Activated CD4-positive, alpha-beta T cell treated with anti-CD3 and anti-CD28 coated beads, Interleukin-2, Interleukin-4, amounts not matched to agents 100 ng/mL and 50 ng/mL, durations not matched to agents 16 hours and 8 hours (primary cell): ENCODE data around the gene FOXA1.

Experiments used
- DNase-seq: peaks from one replicate; pipeline ENCODE4 v3.0.0-alpha.2; 2020; ENCODE audit warnings: low spot score

The FOXA1 gene

DNA sequence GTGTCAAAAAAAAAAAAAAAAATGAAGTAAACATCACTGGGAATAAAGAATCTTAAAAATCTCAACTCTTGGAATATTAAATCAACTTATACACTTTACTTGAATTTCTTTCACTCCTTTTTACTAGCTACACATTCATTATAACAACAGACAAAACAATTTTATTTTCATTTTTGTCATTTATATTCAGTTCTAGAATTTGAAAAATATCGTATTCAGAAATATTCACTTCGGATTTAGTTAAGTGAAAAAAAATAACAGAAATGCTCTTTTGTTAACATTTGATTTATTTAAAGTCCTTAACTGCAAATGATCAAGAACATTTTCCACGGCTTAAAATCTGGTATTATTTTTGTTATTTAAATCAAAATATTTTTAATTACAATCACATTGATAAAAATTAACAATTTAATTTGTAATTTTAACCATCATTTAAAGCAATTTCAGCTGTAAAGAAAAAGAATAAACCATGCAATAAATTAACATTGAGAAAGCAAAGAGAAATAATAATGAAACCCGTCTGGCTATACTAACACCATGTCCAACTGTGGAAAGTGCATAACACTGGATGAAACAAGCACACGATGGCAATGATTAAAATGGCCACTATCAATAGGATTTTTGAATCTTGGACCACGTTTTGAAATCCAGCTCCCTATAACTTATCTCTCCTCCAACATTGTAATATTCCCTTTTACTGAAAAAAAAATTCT, 5.2 kb downstream of the FOXA1 start:
- DNase-seq, result no peak

DNA sequence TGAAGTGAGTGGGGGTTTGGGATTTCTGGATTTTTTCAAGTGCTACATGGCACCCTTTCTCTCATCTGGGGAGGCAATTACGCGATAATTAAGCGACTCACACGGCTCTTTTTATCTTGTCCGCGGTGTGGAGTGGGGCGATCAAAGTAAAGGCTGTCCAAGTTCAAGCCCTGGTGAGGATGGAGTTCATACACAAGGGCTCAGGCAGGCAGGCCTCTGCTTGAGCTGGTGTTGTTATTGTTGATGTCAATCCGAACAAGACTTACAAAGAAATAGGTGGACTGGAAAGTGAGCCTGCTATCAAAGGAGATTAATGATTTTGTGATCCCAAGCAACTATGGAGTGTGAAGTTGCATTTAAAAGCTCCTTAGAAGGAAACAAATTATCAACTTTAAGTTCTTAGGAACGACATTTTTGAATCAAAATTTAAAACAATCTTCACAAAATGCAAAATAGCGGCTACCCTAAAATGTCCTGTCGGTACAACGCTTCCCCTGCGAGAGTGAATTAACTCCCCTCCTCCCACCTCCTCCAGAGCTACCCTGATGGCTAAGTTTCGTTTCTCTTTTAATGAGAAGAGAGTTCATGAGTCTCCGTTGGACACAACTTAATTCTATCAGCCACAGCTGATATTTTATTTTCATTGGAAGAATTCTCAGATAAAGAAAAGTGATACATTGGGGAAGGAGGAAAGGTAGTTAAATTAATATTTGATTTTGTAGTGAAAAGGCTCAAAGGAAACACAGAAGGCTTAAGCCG, 5.9 kb downstream of the FOXA1 start:
- no peak for DNase-seq

DNA sequence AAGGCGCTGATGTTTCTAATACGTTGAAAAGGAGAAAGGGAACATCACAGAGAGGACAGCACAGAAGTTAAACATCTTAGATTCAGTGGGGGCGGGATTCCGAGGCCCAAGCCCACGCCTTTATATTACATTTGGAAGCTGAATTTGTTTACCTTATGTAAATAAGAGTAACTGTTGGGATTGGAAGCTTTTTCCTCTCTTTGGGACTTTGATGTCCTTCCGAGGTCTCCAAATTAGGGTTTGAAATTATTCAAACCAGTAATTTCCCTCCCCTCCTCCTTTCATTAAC, 6.4 kb downstream of the FOXA1 start:
- DNase-seq, result no peak

DNA sequence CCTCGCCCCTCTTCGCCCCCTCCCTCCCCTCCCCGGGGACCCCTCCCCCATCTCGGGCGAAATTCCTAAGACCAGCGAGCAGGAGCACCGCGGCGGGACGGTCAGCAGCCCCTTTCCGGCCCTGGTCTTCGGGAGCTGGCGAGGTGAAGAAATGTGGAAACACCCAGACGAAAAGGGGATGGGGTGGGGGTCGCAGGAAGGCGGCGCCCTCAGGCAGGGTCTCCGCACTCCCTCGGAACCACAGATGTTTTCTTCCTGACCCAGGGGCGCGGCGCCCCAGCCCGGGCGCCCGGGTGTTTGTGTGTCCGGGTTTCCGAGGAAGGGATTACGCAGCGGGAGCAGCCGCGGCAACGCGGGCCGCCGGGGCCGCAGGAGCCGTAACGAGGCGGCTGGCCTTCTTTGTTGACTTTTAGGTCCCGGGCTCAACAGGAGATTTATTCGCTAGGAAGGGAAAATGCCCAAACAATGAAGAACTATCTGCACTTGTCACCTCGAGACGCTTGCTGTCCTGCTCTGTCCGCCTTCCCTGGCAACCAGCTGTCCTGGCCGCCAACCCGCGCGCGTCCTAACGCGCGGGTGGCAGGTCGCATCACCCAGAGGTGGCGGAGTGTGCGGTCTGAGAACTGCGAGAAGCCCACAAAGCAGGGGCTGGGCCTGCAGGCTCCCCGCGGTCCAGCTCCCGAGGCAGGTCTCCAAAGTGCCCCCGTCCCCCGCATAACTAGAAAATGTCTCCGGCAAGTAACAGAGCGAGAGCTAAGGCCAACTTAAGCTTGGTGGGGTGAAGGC, 7.0 kb downstream of the FOXA1 start:
- DNase-seq, result no peak

GRCh38 chr14:37587131-37587803, 7.8 kb downstream of the FOXA1 start:
- no peak for DNase-seq

GRCh38 chr14:37586797-37587130, 8.3 kb downstream of the FOXA1 start:
- no peak for DNase-seq

DNA sequence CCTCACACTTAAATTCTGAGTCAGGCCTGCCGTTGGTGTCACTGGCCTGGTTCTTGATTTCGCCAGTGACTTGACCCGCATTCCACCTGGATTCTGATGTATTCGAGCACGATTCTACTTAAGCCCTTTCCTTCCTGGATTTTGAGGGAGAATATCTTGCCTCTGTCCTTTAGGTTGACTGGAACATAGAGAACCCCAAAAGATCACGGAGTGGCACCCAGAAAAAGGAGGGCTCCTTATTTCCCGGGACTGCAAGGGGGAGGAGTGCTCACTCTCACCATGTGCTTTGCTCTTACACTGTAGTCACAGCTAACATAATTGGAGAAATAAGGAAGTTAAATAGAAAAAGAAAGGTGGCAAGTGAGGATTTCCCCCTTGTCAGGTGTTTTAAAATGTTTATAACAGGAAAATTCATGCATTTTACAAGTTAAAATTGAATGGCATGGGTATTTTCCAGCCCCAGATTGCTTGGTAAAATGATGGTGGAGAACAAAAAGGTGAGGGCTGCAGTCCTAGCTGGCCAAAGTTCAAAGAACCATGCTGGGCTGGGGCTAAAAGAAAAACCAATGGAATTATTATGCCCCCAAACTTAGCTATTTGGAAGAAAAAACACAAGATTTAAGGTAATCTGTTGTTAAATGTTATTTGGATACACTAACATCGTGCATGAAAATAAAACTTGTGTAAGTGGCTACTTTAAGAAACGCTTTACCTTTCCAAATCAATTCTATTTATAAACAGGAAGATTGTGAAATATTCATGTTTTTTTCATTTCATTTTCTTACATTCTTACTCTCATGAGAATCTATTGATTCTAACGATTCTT, 8.9 kb downstream of the FOXA1 start:
- no peak for DNase-seq

DNA sequence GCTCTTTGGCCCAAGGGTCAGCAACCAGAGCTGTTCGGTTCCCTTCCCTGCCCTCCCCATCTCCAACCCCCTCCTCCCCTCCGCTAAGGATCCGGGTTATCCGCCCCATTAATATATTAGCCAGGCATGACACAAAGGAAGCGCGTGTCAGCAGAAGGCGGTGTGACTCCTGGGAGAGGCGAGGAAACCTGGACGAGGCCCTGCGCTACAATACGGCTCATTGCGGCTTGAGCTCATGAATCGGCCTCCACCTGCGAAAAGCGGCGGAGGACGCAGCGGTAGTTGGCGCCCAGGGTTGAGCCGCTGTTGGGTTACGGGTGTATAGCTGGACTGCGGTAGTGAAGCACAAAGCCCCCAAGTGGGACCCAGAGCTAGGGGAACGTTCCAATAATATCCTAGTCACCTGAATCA, 9.9 kb downstream of the FOXA1 start:
- DNase-seq, result no peak

DNA sequence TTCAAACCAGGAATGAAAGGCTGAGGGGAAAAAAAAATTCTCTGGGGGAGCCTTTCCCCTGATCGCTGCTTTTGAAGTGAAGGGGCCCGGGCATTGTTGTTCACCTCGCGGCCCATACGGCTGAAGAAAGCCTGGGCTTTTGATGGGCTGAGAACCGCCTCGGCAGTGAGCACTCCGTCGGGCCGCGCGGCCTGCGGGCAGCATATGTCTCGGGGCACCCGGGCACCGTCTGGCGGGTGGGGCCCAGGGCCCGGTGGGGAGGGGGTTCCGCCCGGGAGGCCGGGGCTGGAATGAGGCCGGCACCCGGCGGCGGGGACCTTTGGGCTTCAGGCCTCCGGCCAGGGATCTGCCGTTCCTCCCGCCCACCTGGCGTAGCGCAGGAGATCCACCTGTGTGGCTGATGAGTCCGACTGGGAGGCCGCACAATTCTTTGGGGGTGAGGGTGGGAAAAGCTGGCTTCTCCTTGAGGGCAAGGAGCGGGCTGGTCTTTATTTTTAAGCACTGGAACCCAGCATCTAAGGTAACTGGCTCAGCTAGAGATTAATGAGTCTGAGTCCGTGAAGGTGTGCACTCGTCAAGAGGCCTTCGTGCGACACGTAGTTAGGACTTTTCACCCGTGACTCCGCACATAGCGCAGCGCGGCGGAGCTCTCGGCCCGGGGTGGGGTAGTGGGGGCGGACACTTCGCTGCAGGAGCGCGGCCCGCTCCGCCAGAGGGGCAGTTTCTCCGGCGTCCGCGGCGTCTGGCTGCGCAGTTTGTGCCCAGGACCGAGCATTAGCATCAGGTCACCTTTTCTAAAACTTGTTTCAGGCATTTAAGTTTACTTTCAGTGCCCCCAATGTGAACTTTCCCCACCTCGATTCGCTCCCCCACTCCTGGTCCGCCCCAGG, 10.6 kb downstream of the FOXA1 start:
- no peak for DNase-seq

- no peak for DNase-seq
Observed at GRCh38 chr14:37583358-37584210, 11.5 kb downstream of the FOXA1 start.

GRCh38 chr14:37580146-37580545, 14.9 kb downstream of the FOXA1 start:
- DNase-seq, result no peak

GRCh38 chr14:37579274-37579673, 15.8 kb downstream of the FOXA1 start:
- no peak for DNase-seq

- DNase-seq, result no peak
Observed at GRCh38 chr14:37573356-37573755, 21.7 kb downstream of the FOXA1 start.

GRCh38 chr14:37571391-37571790, 23.7 kb downstream of the FOXA1 start:
- DNase-seq, result no peak

DNA sequence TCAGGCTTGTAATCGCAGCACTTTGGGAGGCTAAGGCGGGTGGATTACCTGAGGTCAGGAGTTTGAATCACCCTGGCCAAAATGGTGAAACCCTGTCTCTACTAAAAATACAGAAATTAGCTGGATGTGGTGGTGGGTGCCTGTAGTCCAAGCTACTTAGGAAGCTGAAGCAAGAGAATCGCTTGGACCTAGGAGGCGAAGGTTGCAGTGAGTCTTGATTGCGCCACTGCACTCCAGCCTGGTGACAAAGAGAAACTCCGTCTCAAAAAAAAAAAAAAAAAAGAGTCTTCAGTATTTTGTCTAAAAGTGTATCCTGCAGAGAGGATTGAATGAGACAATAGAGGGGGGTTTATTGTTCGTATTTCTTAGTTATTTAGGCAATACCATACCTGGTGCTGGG, 25.3 kb downstream of the FOXA1 start:
- no peak for DNase-seq

GRCh38 chr14:37566811-37567371, 28.2 kb downstream of the FOXA1 start:
- no peak for DNase-seq

- DNase-seq, result no peak
Observed at GRCh38 chr14:37565550-37565949, 29.5 kb downstream of the FOXA1 start.

DNA sequence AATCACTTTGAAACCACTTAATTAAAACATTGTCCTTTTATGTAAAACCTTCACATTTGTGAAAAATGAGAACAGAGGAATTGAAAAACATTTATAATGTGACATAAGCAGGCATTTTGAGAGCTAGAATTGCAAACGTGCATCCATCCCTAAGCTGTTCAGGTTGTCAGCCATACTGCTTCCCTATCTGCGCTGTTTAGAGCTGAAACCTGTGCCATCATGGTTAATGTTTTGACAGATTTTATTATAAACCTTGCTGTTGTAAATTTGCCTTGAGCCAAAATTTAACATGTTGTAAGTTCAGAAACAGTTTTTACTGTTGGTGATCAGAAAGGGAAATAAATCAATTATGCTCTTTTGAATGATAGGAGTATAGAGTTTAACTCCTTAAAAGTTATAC, 31.9 kb downstream of the FOXA1 start:
- DNase-seq, result no peak

GRCh38 chr14:37559386-37559785, 35.7 kb downstream of the FOXA1 start:
- no peak for DNase-seq

DNA sequence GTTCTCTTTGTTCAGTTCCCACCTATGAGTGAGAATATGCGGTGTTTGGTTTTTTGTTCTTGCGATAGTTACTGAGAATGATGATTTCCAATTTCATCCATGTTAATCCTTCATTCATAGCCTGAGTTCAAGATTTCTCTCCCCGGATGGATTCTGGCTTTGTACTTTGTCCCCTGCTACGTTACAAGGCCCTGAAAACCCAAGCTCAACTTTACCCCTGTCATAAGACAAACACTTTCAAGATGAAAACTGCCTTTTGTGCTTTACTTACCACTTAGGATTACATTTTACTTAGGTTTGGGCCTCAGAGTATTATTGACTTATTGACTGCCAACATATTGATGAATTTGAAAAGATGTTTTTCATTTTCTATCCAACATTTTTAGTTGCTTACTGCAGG, 36.3 kb downstream of the FOXA1 start:
- no peak for DNase-seq
